H1 (cell line): Measurements from ENCODE around the gene GNB1L. TPM values are rescaled to one million over a fixed set of nuclear protein-coding genes. Genes with fewer than 3 reads are reported as not detected.

Source experiments
- CHD7 ChIP-seq: fragments of 300-600 bp; sonication (generic); IDR thresholded peaks from 2 replicates; pipeline ENCODE4 v1.7.1; 2012; ENCODE audit warnings: low read length, moderate library complexity, mild to moderate bottlenecking, inconsistent platforms; ENCODE audit not compliant: insufficient replicate concordance
- polyA plus RNA-seq, 7 experiments: library from polyadenylated mRNA; depleted of rRNA in 3 of 7; stranded (reverse) in 5 of 7; unstranded in 2 of 7; fragments of >200 nt in 5 of 7; fragments of 200-250 nt in 2 of 7; gene quantifications; 1 replicate in 5 of 7; 2 replicates in 1 of 7; 4 replicates in 1 of 7; pipeline versions ENCODE4 v1.2.1 to v1.2.3, GENCODE V29; 2011 to 2013; ENCODE audit warnings: missing spikeins in 2 of 7, mixed read lengths in 2 of 7
- total RNA-seq: library from RNA; stranded (reverse); fragmentation: NEBNext Ultra II Directional; extraction: Animal tissue kit (Norgen Biotek cat#: 25700); gene quantifications from 2 replicates; pipeline ENCODE4 v1.2.1, GENCODE V29; 2021

The GNB1L gene
- total and polyA plus RNA-seq, 2 of the 8 experiments (the other 6 are each of a cell fraction or from before 2014, with no cell fraction given) = 14.0 to 15.6 TPM

GRCh38 chr22:19837915-19838314, 16.8 kb downstream of the GNB1L start (continued):
- no peak for TF ChIP-seq CHD7
